ENCODE results near the gene FAM3D.
A peak's percentile ranks its signal among the peaks of the same experiment; 100 is the strongest.

FAM3D gene

DNA sequence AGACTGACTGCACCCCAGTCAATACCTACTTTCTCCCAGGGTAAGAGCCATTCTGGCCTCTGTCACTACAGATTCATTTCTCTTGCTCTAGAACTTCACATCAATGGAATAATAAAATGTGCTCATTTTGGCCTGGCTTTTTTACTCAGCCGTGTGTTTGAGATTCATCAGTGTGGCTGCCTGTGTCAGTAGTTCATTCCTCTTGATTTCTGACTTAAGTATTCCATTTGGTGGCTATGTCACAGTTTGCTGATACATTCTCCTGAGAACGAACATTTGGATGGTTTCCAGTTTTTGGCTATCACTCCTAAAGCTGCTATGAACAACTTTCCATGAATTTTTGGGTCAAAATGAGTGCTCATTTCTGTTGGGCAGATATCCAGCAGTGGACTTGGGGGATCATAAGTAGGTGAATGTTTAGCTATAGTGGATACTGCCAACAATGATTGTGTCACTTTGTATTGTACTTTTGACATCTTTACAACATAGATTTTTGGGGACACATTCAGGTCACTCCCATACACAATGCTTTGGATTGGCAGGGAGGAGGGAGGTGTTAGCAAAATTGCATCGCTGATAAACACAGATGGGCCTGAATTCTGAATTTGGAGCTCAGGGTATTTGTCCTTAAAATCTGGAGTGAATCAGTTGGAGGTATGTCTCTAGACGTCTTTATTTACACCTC is 69.6 kb downstream of the FAM3D start:
- TF ChIP-seq, protein P1, sequence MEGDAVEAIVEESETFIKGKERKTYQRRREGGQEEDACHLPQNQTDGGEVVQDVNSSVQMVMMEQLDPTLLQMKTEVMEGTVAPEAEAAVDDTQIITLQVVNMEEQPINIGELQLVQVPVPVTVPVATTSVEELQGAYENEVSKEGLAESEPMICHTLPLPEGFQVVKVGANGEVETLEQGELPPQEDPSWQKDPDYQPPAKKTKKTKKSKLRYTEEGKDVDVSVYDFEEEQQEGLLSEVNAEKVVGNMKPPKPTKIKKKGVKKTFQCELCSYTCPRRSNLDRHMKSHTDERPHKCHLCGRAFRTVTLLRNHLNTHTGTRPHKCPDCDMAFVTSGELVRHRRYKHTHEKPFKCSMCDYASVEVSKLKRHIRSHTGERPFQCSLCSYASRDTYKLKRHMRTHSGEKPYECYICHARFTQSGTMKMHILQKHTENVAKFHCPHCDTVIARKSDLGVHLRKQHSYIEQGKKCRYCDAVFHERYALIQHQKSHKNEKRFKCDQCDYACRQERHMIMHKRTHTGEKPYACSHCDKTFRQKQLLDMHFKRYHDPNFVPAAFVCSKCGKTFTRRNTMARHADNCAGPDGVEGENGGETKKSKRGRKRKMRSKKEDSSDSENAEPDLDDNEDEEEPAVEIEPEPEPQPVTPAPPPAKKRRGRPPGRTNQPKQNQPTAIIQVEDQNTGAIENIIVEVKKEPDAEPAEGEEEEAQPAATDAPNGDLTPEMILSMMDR (conservative IDR thresholded peaks at IDR 0.05; ENCODE audit: control insufficient read depth, insufficient read depth, low read depth, low read length) = no peak
- DNase-seq (ENCODE audit: low read depth) = no peak
- no peak overlapping the region for H3K4me3 ChIP-seq (ENCODE audit: control insufficient read depth, low read depth, low read length)

DNA sequence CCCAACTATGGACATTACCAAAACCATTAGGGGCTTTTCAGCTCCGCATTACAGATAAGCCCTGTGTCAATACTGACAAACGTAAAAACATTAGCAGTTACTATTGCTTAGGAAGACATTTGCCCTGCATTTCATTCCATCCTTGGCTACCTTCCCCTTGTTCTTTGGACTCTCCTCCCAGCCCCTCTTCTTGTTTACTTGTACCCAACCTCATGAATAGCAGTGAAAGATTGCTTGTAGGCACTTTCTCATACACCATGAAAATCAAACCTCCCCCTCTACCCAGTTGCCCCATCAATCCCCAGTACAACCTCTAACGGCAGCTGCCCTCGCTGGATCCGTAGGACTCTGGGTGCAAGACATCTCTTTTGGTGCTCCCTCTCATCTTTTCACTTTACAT is 72.5 kb downstream of the FAM3D start:
- TF ChIP-seq, protein P1 (conservative IDR thresholded peaks at IDR 0.05; ENCODE audit: control insufficient read depth, insufficient read depth, low read depth, low read length) = no peak
- no peak for DNase-seq (ENCODE audit: low read depth)

DNA sequence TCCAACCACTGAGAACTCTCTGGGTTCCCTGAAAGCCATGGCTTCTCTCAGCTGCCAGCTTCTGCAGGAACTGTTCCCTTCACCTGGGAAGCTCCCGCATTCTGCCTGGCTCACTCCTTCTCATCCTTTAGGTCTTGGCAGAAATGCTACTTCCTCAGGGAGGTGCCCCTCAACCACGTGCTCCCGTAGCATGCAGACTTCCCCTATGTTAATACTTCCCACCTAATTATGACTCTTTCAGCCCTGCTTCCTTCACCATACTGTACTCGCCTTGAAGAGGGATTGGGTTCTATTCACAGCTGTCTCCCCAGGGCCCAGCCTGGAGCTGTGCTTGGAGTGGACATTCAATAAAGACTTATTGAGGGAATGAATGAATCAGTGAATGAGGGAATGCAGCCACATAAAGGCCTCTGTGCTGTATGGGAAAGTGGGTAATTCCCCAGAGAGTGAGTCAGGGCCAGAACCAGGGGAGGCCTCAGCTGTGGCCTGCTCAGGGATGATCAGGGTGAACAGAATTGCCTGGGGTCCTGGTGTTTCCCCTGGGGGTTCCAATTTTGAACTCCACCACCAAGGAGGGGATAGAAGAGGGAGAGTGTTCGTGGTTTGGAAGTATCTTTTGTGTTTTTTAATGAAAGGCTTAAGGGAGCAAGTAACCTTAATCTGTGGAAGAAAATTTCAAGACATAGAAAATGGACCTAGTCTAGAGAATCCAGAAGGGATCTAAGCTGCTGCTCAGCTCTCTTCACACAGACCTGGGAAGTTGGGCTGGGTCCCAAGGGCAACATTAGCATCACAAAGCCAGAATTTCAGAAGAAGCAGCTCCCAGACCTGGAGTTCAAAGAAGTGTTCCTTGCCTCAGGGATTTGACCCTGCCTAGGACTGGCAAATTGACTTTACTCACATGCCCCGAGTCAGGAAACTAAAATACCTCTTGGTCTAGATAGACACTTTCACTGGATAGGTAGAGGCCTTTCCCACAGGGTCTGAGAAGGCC is 74.8 kb downstream of the FAM3D start:
- TF ChIP-seq, protein P1 (conservative IDR thresholded peaks at IDR 0.05; ENCODE audit: control insufficient read depth, insufficient read depth, low read depth, low read length) = no peak
- no peak overlapping the region for H3K4me3 ChIP-seq (ENCODE audit: control insufficient read depth, low read depth, low read length)
- peak; percentile 33 for DNase-seq (ENCODE audit: low read depth)

More for the DNA sequence above, 72.5 kb downstream of the FAM3D start:
- H3K4me3 ChIP-seq (ENCODE audit: control insufficient read depth, low read depth, low read length) = no peak overlapping the region

DNA sequence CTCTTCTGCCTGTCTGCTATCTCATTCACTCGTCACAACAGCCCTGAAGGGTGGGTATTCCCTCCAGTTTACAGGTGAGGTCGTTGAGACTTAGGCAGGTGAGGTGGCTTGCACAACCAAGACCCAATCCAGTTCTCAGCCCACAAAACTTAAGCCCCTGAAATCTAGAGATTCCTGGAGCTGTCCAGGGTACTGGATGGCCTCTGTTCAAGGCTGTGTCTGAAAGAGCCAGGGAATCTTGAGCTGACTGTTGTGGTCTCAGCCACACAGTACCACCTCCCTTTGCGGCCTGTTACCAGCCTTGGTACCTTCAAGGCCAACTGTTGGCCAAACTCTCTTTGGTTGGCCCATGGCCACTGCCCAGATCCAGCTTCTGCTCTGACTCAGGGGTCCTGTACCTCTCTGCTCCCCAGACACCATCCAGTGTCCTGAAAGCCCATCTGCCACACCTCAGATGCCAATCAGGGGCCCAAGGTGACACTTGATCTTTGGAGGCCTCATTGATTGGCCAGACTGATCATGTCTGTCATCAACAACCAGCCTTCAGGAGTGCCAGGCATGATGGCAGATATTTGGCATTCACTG is 78.5 kb downstream of the FAM3D start:
- DNase-seq (ENCODE audit: low read depth) = peak; percentile 29
- TF ChIP-seq, protein P1 (conservative IDR thresholded peaks at IDR 0.05; ENCODE audit: control insufficient read depth, insufficient read depth, low read depth, low read length) = no peak

DNA sequence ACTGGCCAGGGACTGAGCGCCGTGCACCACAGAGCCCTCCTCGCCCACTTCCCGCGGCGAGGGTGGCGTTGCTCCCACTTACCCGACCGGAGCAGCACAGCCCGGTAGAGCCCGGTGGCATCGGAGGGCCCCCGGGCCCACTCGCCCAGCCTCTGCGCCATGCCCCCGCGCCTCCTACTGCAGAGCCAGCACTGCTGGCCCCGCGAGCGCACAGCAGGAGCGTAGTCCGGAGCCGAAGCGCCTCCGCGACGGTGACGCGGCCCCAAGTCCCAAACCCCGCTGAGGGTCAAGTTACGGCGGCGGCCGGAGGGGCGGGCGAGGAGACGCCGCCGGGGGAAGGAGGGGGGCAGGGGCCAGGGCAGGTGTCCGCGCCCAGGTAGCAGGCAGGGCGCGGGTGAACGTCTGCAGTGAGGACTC is 79.8 kb downstream of the FAM3D start:
- no peak overlapping the region for H3K4me3 ChIP-seq (ENCODE audit: control insufficient read depth, low read depth, low read length)
- DNase-seq (ENCODE audit: low read depth) = no peak
- TF ChIP-seq, protein P1 (conservative IDR thresholded peaks at IDR 0.05; ENCODE audit: control insufficient read depth, insufficient read depth, low read depth, low read length) = no peak

More for the DNA sequence above, 78.5 kb downstream of the FAM3D start:
- no peak overlapping the region for H3K4me3 ChIP-seq (ENCODE audit: control insufficient read depth, low read depth, low read length)

DNA sequence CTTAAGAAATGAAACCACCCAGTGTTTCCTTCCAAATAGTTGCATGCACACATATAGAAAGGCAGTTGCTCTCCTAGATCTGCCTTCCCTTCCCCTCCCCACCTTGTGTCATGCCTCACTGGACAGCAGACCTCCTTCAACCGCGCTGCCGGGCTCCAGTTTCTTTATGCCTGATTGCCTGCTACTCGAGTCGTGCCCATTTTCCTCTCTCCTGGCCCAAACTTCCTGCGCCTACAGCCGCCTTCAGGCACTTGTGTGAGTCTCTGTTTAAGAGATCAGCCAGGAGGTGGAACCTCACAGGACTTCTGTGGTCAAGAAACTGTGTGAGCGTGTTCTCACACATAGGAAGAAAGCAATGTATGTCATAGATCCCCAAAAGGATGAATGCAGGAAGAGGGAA is 80.6 kb downstream of the FAM3D start:
- no peak for DNase-seq (ENCODE audit: low read depth)
- H3K4me3 ChIP-seq (ENCODE audit: control insufficient read depth, low read depth, low read length) = no peak overlapping the region
- TF ChIP-seq, protein P1 (conservative IDR thresholded peaks at IDR 0.05; ENCODE audit: control insufficient read depth, insufficient read depth, low read depth, low read length) = no peak

All from fibroblast of mammary gland (primary cell).